HG03469 (cell line): ENCODE data around the gene PSMA7.

ENCODE experiments used
- ATAC-seq: cut with Tn5 transposase; IDR thresholded peaks from one replicate; pipeline ENCODE4 v1.9.1; 2021; ENCODE audit warnings: mild to moderate bottlenecking, moderate library complexity, moderate number of reproducible peaks; ENCODE audit not compliant: unreplicated experiment

PSMA7 gene

GRCh38 chr20:62096421-62097380 lies 46.5 kb downstream of the PSMA7 start:
- ATAC-seq: no peak

GRCh38 chr20:62089393-62089792 lies 53.8 kb downstream of the PSMA7 start:
- ATAC-seq: no peak

- no peak for ATAC-seq
Measured at GRCh38 chr20:62088258-62089127, 54.7 kb downstream of the PSMA7 start.

- ATAC-seq: no peak
Measured at GRCh38 chr20:62087632-62088031, 55.6 kb downstream of the PSMA7 start.

- no peak for ATAC-seq
Measured at GRCh38 chr20:62087227-62087626, 56.0 kb downstream of the PSMA7 start.
